ENCODE results near the gene ILRUN.
"Not testable (repeated sequence)": the region's sequence is repeated elsewhere in the genome, so short reads cannot be mapped to it uniquely, and the experiment has no call there.

The ILRUN gene

DNA sequence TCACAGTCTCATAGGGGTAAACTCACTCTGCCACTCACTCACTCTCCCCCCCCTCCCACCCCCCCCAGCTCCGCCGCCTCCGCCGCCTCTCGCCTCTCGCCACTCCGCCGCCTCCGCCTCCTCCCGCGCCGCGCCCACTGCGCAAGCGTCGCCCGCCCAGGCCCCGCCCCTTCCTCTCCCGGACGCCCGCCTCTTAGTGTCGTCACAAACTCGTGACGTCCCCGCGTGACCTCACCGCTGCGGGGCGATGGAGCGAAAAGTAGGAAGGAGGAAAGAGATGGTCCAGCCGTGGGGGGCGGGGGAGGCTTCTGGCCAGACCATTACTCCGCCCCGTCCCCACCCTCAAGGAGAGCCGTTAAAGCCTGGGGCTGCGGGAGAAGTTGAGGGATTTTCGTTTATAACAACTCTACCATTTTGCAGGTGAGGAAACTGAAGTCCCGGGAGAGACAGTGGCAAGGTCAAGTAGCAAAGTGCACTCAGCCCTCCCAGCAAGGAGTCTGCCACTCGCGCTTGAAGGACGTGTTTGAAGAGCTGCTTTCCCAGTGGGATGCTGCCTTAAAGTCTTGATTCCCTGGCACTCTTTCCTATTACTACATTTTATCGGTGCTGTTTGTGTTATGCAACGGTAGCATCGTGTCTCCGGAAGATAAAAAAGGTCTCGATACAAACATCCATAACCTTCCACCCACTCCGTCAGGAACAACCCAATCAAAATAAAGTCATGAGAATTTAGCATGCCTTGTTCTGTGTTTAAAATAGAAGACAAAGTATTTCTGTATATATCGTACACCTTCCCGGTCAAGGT is at the start of gene ILRUN:
Gene ILRUN, minus strand, starts transcription at position 29 of the 805 bp plus-strand sequence. CDS start 164 bp downstream, outside the sequence.
- peak; percentile 43 to 98 (median 94) for DNase-seq

DNA sequence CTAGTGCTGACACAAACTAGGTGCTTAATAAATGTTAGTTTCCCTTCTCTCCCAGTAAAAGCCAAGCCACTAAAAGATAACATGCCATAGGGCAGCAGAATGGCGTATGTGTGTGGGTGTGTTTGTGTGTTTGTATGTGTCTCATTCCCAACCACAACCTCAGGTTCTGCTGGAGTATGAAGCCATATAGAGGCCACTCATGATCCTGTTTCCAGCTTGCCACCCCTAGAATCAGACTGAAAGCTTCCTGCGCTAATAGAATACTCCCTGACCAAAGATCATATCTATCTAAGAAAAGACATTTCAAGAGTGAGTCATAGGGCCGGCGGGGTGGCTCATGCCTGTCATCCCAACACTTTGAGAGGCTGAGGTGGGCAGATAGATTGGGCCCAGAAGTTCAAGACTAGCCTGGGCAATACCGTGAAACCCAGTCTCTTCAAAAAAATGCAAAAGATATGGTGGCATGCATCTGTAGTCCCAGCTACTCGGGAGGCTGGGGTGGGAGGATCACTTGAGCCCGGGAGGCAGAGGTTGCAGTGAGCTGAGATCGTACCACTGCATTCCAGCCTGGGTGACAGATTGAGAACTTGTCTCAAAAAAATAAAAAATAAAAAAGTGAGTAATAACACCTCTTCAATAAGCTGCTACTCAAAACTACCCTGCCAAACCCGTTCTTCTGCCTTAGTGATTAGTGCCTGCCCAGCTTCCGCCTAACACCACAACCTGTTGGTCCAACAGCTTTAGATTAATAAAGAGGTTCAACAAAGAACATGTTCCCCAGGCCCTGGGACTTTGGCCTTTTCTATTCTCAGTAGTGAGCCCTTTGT is 48.9 kb upstream of the ILRUN start:
- no peak for DNase-seq

DNA sequence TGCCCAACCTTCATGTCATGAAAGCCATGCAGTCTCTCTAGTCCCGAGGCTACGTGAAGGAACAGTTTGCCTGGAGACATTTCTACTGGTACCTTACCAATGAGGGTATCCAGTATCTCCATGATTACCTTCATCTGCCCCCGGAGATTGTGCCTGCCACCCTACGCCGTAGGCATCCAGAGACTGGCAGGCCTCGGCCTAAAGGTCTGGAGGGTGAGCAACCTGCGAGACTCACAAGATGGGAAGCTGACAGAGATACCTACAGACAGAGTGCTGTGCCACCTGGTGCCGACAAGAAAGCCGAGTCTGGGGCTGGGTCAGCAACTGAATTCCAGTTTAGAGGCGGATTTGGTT is 47.7 kb upstream of the ILRUN start:
- not testable (repeated sequence) for DNase-seq

DNA sequence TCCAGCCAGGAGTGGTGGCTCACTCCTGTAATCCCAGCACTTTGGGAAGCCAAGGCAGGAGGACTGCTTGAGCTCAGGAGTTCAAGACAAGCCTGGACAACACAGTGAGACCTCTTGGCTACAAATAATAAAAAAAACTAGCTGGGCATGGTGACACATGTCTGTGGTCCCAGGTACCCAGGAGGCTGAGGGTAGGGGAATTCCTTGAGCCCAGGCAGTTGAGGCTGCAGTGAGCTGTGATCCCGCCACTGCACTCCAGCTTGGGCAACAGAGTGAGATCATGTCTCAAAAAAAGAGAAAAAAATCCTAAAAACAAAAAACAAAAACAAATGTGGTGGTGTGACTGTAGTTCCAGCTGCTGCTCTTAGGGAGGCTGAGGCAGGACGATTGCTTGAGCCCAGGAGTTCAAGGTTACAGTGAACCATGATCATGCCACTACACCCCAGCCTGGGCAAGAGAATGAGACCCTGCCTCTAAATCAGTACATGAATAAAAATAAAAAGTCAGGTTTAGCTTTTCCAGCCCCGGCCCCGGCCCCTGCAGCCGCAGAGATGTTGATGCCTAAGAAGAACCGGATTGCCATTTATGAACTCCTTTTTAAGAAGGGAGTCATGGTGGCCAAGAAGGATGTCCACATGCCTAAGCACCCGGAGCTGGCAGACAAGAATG is 47.2 kb upstream of the ILRUN start:
- DNase-seq: no peak

DNA sequence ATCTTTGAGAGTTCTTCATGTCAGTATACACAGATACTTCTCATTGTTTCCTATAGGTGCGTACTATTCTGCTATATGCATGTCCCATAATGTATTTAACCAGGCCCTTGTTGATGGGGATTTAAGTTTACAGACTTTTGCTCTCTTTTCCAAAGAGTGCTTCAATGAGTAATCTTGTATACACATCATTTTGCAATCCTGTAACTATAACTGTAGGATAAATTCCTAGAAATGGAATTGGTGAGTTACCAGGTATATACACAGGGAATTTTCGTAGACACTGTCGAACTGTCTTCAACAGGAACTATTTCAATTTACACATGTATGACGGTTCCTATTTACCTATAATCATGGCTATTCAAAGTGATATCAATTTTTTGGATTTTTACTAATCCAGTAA is 45.5 kb upstream of the ILRUN start:
- no peak for DNase-seq

DNA sequence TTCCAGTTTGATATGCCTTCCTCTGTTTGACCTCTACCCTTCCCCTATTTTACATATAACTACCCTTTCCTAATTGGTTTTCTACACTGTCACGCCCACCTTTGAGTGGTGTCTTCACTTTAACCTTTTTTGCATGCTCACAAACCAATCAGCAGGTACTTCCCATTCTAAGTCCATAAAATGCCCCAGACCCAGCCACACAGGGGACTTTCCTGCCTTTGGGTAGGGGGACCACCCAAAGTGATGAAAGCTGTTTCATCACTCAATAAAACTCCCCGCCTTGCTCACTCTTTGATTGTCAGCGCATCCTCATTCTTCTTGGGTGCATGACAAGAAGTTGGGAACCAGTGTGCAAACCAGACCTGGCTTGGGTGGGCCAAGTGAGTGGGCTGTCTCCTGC is 40.3 kb upstream of the ILRUN start:
- DNase-seq: no peak

DNA sequence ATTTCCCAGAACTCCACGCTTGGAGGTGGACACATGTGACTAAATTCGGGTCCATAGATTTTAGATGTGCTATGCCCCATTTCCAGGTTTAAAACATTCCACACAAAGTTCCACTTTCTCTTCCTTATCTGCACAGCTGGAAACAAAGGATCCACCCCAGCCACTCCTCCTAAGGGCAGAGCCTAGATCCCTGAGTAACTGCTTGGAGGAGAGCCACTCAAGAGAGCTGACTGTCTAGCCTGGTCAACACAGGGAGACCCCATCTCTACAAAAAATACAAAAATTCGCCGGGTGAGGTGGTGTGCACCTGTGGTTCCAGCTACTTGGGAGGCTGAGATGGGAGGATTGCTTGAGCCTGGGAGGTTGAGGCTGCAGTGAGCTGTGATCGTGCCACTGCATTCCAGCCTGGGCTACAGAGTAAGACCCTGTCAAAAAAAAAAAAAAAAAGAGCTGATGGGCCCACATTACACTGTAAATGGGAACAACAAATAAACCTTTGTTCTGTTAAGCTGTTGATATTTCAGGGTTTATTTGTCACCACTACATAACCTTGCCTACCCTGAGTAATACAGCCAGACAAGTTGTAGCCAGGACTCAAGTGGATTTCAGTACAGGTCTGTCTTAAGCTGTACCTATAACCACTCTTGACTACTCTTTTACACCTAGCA is 35.0 kb upstream of the ILRUN start:
- DNase-seq: no peak

DNA sequence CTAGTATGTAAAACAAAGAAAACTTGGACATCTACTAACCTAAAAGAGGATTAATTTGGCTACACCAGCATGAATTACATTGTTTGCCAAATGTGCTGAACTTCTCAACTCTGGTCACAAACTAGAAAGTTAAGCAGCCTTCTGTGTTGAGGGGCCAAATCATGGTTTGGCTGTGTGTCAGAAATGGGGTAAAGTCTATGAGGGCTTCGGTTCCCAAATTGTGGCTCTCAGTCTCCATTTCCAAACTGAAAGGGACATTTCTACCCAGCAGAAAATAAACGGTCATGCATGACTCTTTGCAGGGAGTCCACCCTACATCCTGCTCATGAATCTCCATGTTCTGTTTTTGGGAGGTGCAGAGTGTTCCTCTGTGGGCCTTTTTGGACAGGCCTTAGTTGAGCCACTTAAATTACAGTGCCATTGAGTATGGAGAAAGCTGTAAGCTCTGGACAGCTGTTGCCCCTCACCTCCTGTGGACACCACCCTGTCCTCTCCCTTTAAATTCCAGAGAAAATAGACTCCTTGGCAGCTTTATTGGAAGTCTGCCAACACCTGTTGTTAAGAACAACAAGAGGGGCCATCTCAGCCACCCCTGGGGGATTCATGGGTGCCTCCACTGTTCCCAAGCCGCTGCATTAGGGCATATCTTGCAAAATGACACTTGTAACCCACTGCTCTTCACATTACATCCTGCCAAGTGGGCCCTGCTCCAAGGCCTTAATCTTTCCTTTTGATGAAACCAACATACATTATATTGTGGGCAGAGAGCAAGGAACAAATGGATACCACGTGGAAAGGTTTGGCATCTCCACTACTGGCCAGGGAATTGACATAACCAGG is 33.3 kb upstream of the ILRUN start:
- no peak for DNase-seq

DNA sequence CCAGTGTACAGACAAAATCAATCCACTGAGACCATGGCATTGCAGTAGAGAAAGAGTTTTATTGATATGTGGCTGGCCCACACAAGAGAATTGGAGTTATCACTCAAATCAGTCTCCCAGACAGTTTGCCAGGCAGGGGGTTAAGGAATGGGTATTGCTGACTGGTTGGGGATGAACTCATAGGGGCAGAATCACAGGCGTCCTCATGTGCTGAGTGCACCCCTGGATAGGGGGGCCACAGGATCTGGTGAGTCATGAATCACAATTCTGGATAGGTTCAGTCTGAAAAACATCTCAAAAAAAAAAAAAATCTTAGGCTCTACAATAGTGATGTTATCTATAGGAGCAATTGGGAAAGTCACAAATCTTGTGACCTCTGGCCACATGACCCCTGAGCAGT is 29.5 kb upstream of the ILRUN start:
- no peak for DNase-seq

DNA sequence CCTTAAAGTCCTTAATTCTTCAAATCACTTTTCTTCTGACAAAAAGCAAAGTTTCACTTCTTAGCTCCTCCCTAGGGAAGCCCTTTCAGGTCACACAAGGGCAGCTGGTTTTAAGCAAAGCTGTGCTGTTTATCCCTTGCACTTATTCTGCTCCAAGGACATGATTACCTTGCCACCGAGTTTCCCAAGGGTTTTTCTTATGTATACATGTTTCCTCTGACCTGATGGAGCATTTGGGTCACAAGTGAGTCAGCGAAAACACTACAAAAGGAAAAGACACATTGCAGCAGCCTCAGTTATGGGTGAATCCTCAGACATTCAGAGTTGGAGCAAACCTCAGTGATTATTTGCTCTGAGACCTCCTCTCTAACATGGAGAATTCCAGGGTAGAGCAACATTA is 26.6 kb upstream of the ILRUN start:
- no peak for DNase-seq

DNA sequence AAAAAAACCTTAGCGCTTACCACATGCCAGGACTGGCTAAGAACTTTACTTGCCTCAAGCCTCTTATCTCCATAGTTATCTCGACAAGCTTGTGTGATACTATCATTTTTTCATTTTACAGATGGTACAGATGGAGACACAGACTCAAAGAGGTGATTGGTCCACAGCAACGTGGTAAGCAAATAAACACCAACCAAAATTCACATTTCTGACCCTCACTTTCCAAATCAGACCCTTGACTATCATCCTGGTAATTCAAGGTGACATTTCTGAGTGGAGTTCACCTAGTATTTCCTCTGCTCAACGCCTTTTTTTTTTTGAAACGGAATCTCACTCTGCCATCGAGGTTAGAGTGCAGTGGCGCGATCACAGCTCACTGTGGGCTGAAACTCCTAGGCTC is 25.9 kb upstream of the ILRUN start:
- no peak for DNase-seq

DNA sequence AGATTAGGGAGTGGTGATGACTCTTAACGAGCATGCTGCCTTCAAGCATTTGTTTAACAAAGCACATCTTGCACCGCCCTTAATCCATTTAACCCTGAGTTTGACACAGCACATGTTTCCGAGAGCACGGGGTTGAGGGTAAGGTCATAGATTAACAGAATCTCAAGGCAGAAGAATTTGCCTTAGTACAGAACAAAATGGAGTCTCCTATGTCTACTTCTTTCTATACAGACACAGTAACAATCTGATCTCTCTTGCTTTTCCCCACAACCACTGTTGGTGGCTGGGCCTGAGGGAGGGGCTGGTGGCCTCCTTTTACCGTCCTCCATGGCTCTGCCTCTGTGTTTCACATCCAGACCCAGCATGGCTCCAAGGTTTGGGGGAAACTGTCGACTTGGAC is 23.6 kb upstream of the ILRUN start:
- not testable (repeated sequence) for DNase-seq

DNA sequence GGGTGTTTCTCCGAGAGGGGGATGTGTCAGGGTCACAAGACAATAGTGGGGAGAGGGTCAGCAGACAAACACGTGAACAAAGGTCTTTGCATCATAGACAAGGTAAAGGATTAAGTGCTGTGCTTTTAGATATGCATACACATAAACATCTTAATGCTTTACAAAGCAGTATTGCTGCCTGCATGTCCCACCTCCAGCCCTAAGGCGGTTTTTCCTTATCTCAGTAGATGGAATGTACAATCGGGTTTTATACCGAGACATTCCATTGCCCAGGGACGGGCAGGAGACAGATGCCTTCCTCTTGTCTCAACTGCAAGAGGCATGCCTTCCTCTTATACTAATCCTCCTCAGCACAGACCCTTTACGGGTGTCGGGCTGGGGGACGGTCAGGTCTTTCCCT is 23.1 kb upstream of the ILRUN start:
- DNase-seq: not testable (repeated sequence)

DNA sequence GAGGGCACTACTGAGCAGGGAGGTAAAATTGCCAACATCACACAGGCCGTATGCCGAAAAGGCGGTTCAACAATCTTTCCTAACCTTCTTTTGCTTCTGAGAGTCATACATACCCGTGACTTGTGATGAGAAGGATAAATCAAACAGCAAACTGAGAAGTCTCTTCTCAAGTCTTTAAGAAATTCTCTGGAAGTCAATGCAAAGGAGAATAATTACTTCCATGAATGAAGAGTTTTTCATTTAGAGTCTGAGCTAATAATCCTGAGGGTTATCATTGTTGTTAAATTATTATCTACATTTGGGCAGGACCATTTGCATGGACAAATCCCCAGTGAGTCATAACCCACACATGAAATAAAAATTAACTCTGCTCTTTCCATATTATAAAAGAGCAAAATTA is 22.4 kb upstream of the ILRUN start:
- no peak for DNase-seq

DNA sequence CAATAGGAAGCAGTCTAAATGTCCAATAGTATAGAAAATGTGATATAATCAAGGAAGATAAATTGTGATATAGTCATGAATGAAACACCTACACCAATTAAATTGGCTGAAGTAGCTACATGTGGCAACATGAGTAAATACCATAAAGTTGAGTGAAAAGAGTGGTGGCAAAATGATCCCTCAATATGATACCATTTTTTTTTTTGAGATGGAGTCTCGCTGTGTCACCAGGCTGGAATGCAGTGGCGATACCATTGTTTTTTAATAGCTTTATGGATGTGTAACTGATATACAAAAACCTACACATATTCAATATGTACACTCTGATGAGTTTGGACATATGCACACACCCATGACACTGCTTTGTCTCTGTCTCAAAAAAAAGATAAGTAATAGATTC is 20.9 kb upstream of the ILRUN start:
- no peak for DNase-seq

DNA sequence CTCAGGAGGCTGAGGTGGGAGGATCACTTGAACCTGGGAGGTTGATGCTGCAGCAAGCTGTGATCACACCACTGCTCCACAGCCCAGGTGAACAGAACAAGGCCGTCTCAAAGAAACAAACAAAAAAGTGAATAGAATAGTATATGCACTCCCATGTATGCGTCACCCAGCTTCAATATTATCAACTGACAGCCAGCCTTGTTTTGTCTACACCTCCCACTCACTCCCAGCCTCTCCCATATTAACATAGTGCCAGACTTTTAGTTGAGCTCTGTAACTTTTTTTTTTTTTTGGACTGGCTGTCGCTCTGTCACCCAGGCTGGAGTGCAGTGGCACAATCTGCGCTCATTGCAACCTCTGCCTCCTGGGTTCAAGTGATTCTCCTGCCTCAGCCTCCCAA is 18.1 kb upstream of the ILRUN start:
- DNase-seq: no peak

DNA sequence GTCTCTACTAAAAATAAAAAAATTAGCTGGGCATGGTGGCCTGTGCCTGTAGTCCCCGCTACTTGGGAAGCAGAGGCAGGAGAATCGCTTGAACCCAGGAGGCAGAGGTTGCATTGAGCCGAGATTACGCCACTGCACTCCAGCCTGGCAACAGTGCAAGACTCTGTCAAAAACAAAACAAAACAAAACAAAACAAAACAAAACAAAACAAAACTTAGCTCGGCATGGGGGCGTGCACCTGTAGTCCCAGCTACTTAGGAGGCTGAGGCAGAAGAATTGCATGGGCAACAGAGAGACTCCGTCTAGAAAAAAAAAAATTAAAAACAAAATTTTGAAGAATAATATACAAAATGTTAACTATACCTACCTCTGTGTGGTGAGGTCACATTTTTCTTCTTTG is 16.3 kb upstream of the ILRUN start:
- not testable (repeated sequence) for DNase-seq

DNA sequence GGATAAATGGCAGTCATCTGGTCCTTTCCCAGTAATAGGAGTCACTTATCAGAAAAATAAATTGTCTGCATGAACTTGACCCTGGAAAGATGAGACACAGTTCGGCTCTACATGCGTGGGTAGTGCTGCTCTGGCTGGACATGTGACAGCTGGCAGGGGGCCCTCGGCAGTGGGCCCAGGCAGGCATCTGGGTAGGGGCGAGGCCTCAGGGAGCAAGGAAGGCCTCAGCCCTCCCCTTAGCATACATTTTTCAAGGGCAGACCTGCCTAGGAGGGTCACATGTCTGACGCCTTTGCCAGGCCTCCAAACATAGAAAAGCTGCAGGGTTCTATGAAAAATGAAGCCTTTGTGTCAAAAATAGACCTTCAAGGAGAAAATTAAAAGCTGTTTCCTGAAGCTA is 12.8 kb upstream of the ILRUN start:
- peak in 39 of 51 donors; percentile 3 to 68 (median 33) for DNase-seq

DNA sequence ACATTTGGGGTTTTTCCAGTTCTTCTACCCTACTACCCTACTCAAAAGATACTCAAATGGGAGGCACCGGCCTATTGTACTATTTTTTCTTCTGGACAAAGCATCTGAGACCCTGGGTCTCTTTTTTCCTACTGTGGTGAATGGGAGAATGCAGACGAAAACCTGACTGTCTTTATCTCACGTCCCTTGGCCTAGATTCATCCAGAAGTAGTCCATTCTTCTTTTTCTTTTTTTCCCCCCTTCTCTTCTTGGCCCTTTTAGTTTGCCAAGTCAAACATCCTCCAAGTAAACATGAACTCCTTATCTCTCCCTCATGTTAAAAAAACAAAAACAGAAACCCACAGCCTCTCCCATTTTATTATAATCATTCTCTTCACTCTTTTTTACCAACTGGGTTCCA is 8.7 kb upstream of the ILRUN start:
- no peak for DNase-seq

DNA sequence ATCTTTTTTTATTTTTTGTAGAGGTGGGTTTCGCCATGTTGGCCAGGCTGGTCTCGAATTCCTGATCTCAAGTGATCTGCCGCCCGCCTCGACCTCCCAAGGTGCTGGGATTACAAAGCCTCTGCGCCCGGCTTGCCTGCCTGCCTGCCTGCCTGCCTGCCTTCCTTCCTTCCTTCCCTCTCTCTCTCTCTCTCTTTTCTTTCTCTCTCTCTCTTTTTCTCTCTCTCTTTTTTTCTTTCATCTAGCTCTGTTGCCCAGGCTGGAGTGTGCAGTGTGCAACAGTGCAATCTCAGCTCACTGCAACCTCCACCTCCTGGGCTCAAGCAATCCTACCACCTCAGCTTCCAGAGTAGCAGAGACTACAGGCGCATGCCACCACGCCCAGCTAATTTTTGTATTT is 4.6 kb upstream of the ILRUN start:
- DNase-seq: no peak

All from hypothalamus (tissue), 51 donors.